ENCODE data around the gene DOCK2. TPM values are rescaled to one million over a fixed set of nuclear protein-coding genes. Genes with fewer than 3 reads are reported as not detected.

The DOCK2 gene
- total RNA-seq, 2 experiments from 2014 or later = 161 to 205 TPM

GRCh38 chr5:169851321-169851850 is 214.3 kb downstream of the DOCK2 start:
- no peak overlapping the region for H3K27ac ChIP-seq (ENCODE audit: low read depth, low read length, poor library complexity, severe bottlenecking)
- no peaks in the 10 kb centered on the region for H3K4me1 ChIP-seq (ENCODE audit: insufficient read depth, low read length, poor library complexity, severe bottlenecking)
- no peak for TF ChIP-seq EZH2phosphoT487 (IDR thresholded peaks at IDR 0.05; ENCODE audit: borderline replicate concordance, low read depth, low read length)
- no peak for TF ChIP-seq CTCF (conservative IDR thresholded peaks at IDR 0.05; ENCODE audit: low read length)
- H3K9me3 ChIP-seq (ENCODE audit: low read length) = 0 out of 2 replicates have a peak, but pooled peaks cover 22% of the 10 kb centered on the region
- peaks cover 91% of the 10 kb centered on the region for H3K36me3 ChIP-seq (ENCODE audit: insufficient read depth, low read length)
- H3K4me3 ChIP-seq (ENCODE audit: low read depth, low read length, poor library complexity, severe bottlenecking) = no peak overlapping the region
- CTCF ChIA-PET (ENCODE audit: unreplicated experiment) = no interaction called here
- no peaks in the 10 kb centered on the region for H3K79me2 ChIP-seq (ENCODE audit: insufficient read depth, low read depth, low read length)
- H3K4me2 ChIP-seq (ENCODE audit: low read length) = no peak overlapping the region
- no peaks in the 10 kb centered on the region for H3K9me2 ChIP-seq (ENCODE audit: insufficient read depth, low read length)
- H2AFZ ChIP-seq (ENCODE audit: low read length) = no peak overlapping the region
- DNase-seq (ENCODE audit: low spot score) = no peak
- intact Hi-C loops (cut with micrococcal nuclease; ENCODE audit: unreplicated experiment) = no loop called here
- H4K20me1 ChIP-seq (ENCODE audit: insufficient read depth, low read length) = no peaks in the 10 kb centered on the region
- POLR2A ChIA-PET = interaction anchor here (0.6 to 1.2 kb wide), 3 partner anchors 12 to 729 kb away, joined by 3 to 4 read pairs (median 3); no protein-coding TSS in a partner anchor
- BruUV-seq (replicated peaks) = no TSS peak

GRCh38 chr5:169856571-169856970 is 219.5 kb downstream of the DOCK2 start:
- intact Hi-C loops (cut with micrococcal nuclease; ENCODE audit: unreplicated experiment) = no loop called here
- H3K36me3 ChIP-seq (ENCODE audit: insufficient read depth, low read length) = peaks cover 44% of the 10 kb centered on the region
- no TSS peak for BruUV-seq (replicated peaks)
- ChIA-PET POLR2A (interaction anchor here (0.9 kb wide), 1 partner anchor 46 kb away, joined by 5 read pairs; no protein-coding TSS in a partner anchor), CTCF (ENCODE audit: unreplicated experiment) (interaction anchor here (0.6 kb wide), 1 partner anchor 737 kb away, joined by 4 read pairs; no protein-coding TSS in a partner anchor)
- no peak for DNase-seq (ENCODE audit: low spot score)
- no peak overlapping the region for H3K27ac ChIP-seq (ENCODE audit: low read depth, low read length, poor library complexity, severe bottlenecking)
- TF ChIP-seq EZH2phosphoT487 (IDR thresholded peaks at IDR 0.05; ENCODE audit: borderline replicate concordance, low read depth, low read length) (no peak), CTCF (conservative IDR thresholded peaks at IDR 0.05; ENCODE audit: low read length) (no peak)
- no peak overlapping the region for H3K4me2 ChIP-seq (ENCODE audit: low read length)
- no peaks in the 10 kb centered on the region for H4K20me1 ChIP-seq (ENCODE audit: insufficient read depth, low read length)
- H3K4me1 ChIP-seq (ENCODE audit: insufficient read depth, low read length, poor library complexity, severe bottlenecking) = no peaks in the 10 kb centered on the region
- H3K79me2 ChIP-seq (ENCODE audit: insufficient read depth, low read depth, low read length) = no peaks in the 10 kb centered on the region
- no peak overlapping the region for H3K4me3 ChIP-seq (ENCODE audit: low read depth, low read length, poor library complexity, severe bottlenecking)
- H2AFZ ChIP-seq (ENCODE audit: low read length) = no peak overlapping the region
- H3K9me2 ChIP-seq (ENCODE audit: insufficient read depth, low read length) = no peaks in the 10 kb centered on the region
- no peaks in the 10 kb centered on the region for H3K9me3 ChIP-seq (ENCODE audit: low read length)

GRCh38 chr5:169860585-169860984 is 223.5 kb downstream of the DOCK2 start:
- Histone ChIP-seq H4K20me1 (ENCODE audit: insufficient read depth, low read length) (no peaks in the 10 kb centered on the region), H3K27ac (ENCODE audit: low read depth, low read length, poor library complexity, severe bottlenecking) (no peak overlapping the region), H3K4me3 (ENCODE audit: low read depth, low read length, poor library complexity, severe bottlenecking) (no peak overlapping the region), H3K4me1 (ENCODE audit: insufficient read depth, low read length, poor library complexity, severe bottlenecking) (no peaks in the 10 kb centered on the region), H3K4me2 (ENCODE audit: low read length) (no peak overlapping the region), H2AFZ (ENCODE audit: low read length) (no peak overlapping the region), H3K79me2 (ENCODE audit: insufficient read depth, low read depth, low read length) (no peaks in the 10 kb centered on the region), H3K36me3 (ENCODE audit: insufficient read depth, low read length) (peaks cover 8% of the 10 kb centered on the region), H3K9me2 (ENCODE audit: insufficient read depth, low read length) (no peaks in the 10 kb centered on the region), H3K9me3 (ENCODE audit: low read length) (no peaks in the 10 kb centered on the region)
- intact Hi-C loops (cut with micrococcal nuclease; ENCODE audit: unreplicated experiment) = no loop called here
- CTCF ChIA-PET (ENCODE audit: unreplicated experiment) = no interaction called here
- no peak for TF ChIP-seq CTCF (conservative IDR thresholded peaks at IDR 0.05; ENCODE audit: low read length)
- no TSS peak for BruUV-seq (replicated peaks)
- no peak for DNase-seq (ENCODE audit: low spot score)
- POLR2A ChIA-PET = interaction anchor here (0.7 kb wide), 1 partner anchor 614 kb away, joined by 4 read pairs; no protein-coding TSS in a partner anchor

All from OCI-LY7 (cell line).